H1 (cell line): ENCODE data around the gene ABHD17B. TPM values are rescaled to one million over a fixed set of nuclear protein-coding genes. Genes with fewer than 3 reads are reported as not detected.

Source experiments
- ASH2L ChIP-seq: fragments of 200-600, 300-600 bp; sonication (generic); IDR thresholded peaks from one replicate; pipeline ENCODE4 v1.7.1; 2017; ENCODE audit warnings: low read length
- KDM5A ChIP-seq: fragments of 200-600 bp; IDR thresholded peaks from 2 replicates; pipeline ENCODE4 v1.7.1; 2012; ENCODE audit warnings: mild to moderate bottlenecking, low read length, inconsistent platforms, mixed read lengths
- RFX5 ChIP-seq: IDR thresholded peaks from 2 replicates; pipeline ENCODE4 v1.6.1; 2011; ENCODE audit warnings: low read depth, low read length, improper control_type of control experiment, borderline replicate concordance
- TCF12 ChIP-seq: IDR thresholded peaks from 2 replicates; pipeline ENCODE4 v1.6.1; 2011; ENCODE audit warnings: low read depth, mild to moderate bottlenecking, low read length
- polyA plus RNA-seq, 7 experiments: library from polyadenylated mRNA; depleted of rRNA in 3 of 7; stranded (reverse) in 5 of 7; unstranded in 2 of 7; fragments of >200 nt in 5 of 7; fragments of 200-250 nt in 2 of 7; gene quantifications; 1 replicate in 5 of 7; 2 replicates in 1 of 7; 4 replicates in 1 of 7; pipeline versions ENCODE4 v1.2.1 to v1.2.3, GENCODE V29; 2011 to 2013; ENCODE audit warnings: missing spikeins in 2 of 7, mixed read lengths in 2 of 7
- total RNA-seq: library from RNA; stranded (reverse); fragmentation: NEBNext Ultra II Directional; extraction: Animal tissue kit (Norgen Biotek cat#: 25700); gene quantifications from 2 replicates; pipeline ENCODE4 v1.2.1, GENCODE V29; 2021

Gene ABHD17B
- total and polyA plus RNA-seq, 2 of the 8 experiments (the other 6 are each of a cell fraction or from before 2014, with no cell fraction given): 37.2 to 60.8 TPM

GRCh38 chr9:71858102-71858798 is 52.7 kb downstream of the ABHD17B start (continued):
- TF ChIP-seq RFX5 (no peak), KDM5A (no peak), ASH2L (no peak), TCF12 (no peak)
